Measurements from ENCODE around the gene GALNS. TPM values are rescaled to one million over a fixed set of nuclear protein-coding genes. Genes with fewer than 3 reads are reported as not detected.

Gene GALNS
- total RNA-seq, 1 donor from 2014 or later = 17.0 TPM

DNA sequence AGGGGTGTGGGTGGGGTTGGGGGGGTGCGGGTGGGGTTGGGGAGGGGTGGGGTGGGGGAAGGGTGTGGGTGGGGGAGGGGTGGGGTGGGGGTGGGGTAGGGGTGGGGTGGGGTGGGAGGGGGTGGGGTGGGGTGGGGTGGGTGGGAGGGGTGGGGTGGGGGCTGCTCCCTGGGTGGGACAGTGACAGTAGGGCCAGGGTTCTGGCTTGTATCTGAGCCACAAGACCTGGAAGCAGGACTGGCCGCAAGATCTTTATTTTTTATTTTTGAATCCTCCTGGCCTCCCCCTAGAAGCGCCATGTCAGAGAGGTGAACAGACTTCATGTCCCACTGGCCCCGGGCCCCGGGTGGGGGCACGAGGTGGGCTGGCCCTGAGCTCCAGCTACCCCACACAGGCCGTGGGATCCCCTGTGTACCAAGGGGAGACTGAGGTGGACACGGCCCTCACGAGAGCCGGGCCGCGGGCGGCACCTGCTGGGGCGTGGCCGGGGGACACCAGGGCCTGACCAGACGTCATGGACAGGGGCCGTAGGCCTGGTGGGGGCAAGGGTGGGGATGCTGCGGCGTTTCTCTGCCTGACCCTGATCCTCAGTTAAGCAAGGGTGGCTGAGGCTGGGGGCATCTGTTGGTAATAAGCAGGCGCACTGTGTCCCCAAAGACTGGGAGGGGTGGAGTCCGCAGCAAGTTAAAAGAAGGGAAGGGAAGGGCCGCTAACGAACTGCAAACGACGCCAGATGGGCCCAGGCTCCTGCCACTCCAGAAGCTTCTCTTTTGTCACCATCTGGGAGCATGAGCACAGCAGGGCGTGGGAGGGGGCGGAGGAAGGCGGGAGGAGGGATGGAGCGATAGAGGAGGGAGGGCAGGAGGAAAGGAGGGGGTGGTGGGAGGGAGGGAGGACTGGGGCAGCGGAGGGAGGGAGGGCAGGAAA lies 32.0 kb upstream of the GALNS start:
- ATAC-seq = no peak

DNA sequence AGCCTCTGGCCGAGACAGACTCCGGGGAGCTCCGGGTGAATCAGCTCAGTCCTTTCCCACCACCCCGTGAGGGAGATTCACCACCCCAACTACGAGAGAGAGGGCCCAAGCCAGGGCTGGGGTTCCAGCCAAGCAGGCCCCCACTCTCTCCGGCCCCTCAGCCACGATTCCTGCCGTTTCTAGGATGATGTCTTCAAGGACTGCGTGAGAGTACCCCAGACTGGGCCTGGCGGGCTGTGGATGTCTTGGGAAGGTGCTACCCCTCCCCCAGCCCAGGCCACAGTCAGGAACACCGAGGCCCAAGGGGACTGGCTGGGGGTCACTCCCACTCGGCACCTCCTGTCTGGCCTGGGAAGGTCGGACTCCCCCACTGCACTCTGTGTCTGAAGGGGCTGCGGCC lies 31.3 kb upstream of the GALNS start:
- ATAC-seq = no peak

DNA sequence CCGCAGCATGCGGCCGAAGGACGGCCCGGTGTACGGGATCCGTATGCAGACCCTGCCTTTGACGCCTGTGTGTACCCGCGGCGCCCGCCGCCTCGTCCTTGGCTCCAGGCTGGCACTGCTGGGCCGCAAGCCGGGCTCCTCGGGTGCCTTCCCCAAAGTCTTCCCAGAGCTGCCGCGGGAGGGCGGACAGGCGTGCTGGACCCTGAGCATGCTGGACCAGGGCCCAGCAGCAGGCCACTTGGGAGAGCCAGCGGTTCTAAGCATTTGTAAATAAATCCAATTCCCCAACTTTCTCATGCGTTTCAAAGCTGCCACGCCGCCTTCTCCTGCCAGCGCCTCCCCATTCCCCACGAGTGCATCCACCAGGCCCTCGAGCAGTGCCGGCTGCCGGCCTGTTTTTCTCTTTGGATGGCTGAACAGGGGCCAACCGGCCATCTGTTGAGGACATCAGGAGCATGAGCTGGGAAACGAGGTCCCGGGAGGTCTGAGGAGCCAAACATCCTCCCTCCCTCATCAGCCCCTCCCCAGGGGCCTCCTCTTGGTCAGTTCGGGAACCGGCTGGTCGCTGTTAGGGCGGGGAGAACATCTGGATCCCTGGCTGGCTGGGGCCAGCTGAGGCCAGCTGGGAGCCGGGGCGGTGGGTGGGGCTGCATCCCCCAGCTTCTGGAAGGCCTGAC lies 30.2 kb upstream of the GALNS start:
- ATAC-seq = no peak

DNA sequence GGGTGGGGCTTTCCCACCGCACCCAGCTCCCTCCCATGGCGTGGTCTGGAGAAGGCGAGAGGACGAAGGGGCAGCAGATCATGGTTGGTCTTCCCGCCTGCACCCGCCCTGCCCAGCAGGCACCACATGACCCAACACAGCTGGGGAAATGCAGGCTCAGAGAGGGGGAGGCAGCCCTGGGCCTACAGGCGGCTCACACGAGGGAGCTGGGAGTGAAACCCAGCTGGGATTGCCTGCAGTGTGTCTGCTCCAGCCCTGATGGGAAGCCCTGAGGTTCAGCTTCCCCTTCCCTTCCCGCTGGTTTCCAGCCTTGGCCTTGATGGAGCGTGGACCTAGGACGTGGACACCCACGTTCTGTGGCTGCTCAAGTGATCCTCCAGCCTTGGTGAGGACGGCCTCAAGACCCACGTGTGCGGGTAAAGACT lies 29.7 kb upstream of the GALNS start:
- ATAC-seq = no peak

DNA sequence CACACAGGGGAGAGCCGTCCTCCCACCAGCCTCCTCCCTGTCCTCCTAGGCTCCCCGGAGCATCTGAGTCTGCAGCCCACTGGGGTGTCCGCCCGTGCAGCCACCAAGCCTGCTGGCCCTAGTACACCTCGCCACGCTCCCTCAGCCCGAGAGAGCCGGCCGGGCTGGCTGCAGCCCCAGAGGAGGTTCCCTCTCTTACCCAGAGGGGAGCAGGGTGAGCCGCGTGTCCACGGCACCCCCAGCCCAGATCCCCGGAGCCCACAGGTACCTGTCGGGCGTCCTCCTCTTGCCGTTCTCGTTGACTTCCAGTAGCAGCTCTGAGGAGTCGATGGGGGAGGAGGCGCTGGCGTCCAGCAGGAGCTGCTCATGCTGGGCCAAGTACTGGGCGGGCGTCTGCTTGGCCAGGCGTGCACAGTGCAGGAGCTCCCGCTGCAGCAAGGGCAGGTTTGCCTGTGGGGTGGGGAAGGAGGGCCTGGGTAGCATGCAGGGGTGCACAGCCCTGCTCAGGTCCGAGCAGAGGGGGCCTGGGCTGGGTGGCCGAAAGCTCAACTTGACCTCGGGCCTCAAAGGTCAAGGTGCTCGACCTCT lies 29.0 kb upstream of the GALNS start:
- ATAC-seq = no peak

DNA sequence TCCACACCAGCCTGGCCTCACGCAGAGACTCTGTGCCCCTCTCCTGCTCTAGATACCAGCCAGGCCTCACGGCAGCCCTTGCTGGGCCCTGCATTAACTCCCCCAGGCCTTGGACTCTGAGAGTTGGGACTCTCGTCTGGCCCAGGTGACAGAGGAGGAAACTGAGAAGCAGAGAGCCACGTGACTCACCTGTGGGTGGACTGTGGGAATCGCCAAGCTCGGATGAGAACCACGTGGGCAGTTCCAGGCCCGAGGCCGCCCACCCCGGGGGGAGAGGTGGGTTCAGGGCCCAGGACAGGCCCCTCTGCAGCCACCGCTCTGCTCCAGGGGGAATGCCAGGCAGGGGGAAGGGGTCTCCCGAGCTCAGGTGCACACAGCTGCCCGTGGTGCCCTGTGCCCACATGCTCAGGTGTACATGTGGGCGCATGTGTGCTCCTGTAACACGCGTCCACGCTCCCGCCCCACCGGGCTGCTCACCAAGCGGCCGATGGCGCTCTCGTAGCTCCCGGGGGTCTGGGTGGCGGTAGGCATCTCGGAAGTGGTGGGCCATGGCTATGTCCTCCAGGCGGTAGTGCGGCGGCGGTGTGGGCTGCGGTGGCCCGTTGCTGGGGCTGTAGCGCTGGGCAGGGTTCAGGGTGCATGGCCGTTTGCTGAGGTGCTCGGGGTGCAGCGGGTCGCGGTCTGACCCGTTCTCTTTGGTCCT lies 28.0 kb upstream of the GALNS start:
- ATAC-seq = no peak

DNA sequence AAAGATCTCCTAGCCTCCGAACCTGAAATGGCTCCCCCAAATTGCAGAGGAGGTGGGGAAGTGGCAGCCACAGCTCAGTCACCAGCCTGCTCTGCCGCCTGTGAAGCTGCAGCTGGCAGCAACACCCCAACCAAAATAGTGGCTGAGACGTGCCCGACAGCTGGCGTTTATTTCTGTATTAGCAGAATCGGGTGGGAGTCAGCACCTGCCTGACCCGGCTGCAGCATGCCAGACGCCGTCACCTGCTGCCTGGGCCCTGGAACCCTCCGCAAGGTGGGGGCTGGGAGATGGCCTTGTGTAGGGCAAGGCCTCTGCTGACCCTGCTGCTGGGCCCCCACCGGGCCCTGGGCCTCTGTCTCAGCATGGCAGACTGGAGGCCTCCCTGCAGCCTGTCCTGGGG lies 27.2 kb upstream of the GALNS start:
- no peak for ATAC-seq

DNA sequence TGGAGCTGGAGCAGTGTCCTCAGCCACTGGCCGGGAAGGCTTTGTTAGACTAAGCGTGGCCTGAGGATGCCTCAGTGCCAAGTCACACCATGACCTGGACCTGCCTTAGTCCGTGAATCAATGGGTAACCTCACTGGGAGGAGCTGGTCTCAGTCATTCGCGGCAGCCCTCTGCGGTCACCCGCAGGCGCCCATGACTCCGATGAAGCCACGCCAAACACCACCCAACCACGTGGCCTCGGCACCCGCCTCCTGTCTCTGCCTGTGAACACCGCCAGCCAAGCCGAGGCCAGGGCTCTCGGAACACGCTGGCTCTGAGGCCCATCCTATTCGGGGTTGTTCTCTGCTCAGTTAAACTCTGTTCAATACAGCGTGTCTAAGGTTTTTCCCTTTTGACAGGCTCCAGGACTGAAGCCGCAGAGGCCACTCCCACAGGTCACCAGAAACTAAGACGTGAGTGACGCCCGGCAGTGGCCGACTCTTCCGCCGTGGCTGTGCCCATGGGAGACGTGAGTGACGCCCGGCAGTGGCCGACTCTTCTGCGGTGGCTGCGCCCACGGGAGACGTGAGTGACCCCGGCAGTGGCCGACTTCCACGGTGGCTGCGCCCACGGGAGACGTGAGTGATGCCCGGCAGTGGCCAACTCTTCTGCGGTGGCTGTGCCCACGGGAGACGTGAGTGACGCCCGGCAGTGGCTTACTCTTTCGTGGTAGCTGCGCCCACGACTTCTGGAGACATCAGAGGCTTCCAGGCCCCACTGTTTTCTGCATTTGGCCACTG lies 26.6 kb upstream of the GALNS start:
- ATAC-seq = no peak

DNA sequence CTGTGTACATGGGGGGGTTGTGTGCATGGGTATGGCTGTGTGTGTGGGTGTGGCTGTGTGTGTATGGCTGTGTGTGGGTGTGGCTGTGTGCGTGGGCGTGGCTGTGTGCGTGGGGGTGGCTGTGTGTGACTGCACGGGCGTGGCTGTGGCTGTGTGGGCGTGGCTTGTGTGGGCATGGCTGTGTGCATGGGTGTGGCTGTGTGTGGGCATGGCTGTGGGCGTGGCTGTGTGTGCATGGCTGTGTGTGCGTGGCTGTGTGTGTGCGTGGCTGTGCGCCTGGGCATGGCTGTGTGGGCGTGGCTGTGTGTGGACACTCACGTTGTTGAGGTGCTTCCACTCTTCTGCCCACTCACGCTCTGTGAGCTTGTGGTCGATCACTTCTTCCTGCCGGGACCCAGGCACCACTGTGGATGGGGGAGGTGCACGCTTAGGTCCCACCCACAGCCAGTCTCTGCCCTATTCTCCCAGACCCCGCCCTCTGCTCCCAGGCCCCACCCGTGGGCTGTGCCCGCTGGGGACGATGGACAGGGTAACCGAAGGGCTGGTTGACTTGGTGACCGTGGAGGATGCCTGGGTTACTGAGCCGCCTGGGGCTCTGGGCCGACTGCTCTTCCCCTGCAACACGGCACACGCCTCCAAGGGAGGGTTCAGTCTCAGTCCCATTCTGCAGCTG lies 25.7 kb upstream of the GALNS start:
- ATAC-seq = peak; percentile 78

DNA sequence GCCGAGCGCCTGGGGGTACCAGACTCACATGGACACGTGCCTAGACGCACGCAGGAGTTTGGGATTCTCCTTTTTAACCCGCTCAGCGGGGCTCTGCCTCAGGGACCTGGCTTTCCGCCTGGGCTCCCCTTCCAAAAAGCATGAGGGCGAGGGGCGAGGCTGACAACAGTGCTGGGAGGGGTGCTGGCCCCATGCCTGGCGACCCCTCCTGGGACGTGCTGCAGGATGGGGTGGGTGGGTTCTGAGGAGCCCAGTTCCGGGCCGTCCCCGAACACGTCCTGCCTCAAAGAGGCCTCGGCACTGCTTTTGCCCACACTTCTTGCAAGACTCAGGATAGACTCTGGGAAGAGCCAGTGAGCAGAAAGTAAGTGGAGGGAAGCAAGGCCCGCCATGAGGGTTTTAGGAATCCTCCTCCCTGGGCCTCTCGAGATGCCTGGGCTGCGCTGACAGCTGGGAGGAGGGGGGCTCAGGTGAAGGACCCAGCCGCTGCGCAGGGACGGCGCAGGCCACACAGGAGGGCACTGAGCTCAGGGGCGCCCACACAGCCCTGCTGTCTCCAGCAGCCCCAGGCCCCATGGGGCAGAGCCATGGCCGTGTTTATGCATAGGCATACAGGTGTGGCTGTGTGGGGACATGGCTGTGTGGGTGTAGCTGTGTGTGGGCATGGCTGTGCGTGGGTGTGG lies 25.1 kb upstream of the GALNS start:
- ATAC-seq = no peak

DNA sequence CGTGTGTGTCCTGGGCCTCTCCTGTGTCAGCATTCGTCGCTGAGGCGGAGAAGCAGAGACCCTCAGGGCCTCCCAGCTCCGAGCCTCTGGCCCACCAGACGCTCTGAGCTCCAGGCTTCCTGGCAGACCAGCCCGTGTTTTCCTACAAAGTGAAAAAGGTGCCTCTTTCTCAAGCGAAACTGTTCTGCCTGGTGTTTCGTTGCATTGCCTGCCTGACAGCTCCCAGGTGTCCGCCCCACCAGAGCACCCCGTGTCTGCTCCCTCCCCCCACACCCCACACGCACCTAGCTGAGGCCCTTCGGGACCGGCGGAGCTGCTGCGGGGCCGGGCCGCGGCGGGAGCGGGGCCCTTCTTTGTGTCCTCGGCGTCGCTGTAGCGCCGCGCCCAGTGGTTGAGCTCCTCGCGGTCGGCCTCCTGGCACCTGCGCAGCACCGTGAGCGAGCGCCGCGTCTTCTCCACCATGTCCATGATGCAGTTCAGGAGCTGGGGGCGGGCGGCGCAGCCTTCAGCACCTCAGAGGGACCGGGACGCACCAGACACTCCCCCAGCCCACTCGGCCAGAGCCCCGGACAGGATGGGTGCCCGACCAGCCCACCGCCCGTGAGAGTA lies 24.4 kb upstream of the GALNS start:
- ATAC-seq = peak; percentile 31

DNA sequence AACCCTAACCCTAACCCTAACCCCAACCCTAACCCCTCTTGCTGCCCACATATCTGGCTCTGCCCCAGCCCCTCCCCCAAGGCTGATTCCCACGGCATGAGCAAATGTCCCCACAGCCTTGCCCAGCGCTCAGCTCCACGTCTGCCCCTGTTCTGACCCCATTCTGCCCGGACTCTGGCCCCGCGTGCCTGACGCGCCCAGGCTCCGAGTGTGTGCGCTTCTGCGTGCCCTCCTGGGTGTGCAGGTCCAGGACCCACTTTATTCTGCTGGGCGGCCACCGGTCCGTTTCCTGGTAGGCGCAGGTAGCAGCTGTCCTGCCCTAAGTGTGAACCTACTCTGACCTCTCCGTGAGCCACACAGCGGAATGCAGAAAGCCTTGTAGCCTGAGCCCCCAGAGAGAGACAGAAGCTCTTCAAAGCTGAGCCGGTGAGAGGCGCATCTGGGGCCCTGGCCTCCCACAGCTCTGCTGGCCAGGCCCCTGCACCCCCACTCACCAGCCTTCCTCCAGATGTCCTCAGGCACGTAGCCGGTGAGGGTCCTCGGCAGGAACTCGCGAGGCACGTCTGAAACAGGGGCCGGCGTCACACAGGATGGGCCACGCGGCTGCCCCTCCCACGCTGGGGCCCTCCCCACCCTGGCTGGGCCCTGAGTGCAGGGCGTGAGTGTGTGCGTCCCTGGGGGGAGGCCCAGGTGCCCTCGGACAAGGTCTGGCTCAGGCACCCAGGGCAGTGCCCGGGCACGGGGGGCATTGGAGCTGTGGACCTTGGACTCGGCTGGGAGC lies 23.7 kb upstream of the GALNS start:
- no peak for ATAC-seq

DNA sequence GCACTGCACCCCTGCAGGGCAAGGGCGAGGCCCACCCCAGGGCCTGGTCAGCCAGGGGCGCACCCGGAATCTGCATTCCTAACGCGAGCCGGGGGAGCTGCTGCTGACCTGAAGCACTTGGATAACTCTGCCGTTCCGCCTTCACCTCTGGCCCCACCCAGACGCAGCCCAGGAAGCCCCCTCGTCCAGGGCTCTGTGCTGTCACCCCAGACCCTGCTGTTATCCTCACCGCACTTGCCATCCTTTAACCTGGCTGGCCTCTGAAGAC lies 23.0 kb upstream of the GALNS start:
- no peak for ATAC-seq

DNA sequence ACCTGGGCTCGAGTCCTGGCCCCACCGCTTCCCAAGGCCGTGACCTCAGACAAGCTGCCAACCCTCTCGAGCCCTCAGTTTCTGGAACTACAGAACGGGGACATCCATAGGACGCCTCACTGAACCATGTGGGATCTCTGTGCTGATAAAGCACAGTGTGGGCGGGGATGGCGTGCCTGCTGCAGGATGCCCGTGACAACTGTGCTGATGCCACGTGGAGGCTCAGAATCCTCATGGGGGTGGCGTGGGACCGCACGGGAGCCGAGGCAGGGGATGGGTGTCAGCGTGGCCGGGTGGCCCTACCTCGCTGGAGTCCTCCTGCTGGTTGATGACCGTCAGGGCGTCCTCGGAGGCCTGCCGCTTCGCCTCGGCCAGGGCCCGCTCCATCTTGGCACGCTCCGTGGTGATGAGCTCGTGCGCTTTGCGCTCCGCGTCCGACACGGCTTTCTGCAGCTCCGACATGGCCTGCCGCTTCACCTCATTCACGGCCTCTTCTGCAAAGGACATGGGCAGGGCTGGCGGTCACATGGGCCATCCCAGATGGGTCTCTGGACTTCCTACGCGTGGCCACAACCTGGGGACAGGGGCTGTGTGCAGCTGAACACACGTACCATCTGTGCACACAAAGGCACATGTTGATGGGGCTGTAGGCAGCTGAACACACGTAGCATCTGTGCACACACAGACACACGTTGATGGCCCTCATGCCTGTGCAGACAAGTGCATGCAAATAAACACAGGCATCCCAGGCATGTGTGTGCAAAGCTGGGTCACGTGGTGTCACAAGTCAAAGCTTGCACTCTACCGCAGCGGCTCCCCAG lies 22.4 kb upstream of the GALNS start:
- peak; percentile 41 for ATAC-seq

DNA sequence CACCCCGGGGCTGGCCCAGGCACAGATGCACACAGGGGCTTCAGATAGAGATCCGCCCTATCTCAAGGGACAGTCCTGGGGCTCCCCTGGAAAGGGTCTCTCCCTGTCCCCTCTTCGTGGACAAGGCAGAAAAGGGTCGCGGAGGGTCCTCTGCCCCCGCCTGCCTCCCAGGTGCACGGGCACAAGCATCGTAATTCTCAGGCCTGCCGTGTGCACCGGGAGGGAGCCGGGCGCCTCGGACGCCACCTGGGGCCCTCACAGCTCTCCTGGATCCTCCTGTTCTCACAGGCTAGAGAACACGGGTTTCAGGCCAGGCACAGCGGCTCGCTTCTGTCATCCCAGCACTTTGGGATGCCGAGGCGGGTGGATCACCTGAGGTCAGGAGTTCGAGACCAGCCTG lies 21.6 kb upstream of the GALNS start:
- ATAC-seq = no peak

DNA sequence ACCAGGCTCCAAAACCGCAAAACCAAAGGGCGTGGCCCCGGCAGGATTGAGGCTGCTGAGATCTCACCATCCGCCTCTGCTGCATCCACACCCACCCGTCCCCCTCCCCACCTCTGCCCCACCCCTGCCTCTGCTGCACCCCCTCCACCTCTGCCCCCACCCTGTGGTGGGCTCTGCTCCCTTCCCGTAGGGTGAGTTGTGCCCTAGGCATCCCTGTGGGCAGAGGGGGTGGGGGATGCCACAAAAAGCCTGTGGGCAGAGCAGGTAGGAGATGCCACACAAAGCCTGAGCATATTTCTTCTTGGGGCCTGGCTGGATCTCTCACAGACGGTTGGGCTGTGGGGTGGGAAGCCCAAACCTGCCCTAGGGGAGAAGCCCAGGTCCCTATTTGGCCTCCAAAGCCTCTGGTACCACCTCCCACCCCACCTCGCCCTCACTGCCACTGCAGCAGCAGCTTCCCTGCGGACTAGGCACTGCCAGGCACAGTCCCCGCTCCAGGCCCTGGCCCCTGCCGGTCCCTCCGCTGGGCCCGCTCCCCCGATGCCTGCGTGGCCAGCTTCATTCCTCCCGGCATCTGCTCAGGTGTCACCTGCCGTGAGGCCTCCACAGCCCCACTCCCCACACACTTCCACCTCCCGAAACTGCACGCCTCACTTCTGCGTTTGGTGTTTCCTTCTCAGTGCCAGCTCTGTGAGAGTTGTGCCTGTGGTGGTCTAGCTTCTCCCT lies 21.0 kb upstream of the GALNS start:
- ATAC-seq = no peak

DNA sequence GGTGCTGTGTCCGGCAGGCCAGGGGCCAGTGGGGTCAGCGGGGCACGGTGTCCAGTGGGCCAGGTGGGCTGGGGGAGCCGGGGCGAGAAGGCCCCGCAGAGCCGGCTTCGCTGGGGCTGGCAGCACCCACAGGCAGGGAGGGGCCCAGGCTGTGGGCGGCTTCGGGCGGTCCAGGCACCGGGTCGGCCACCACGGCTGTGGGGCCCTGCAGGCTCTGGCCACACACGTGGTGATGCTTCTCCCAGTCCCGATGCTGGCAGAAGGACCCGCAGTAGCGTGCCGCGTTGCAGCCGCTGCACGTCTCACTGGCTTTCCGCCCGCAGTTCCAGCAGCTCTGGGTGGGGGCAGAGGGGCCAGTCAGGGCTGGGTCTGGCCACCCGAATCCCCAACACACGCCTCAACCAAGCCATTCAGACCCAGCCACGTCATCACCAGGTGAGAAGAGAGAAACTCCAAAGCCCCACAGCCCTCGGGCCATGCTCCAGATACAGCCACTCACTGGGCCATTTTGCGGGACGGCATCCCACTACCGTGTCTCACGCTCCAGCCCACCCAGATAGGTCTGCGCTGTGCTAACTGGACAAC lies 20.3 kb upstream of the GALNS start:
- no peak for ATAC-seq

DNA sequence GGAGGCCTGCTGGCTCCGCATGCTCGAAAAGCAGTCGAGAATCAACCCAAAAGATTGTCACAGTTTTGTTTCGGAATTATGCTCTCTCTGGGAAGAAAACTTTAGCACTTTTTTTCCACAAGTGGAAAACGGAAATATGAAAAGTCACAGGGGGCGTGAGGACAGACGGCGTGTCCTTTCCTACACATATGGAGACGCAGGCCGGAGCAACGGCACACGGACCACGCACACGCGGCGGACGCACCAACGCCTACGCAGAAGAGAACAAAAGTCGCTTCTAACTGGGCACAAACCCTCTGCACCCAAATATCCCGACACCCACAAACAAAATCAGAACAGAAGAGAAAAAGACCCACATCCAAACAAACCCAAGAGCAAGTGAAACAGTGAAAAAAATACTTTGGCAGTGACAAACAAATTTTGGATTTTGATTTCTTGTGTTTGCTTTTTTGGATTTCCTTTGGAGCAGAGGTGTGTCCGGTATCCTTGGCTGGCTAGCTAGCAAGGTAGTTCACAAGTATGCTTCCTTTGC lies 19.0 kb upstream of the GALNS start:
- no peak for ATAC-seq

Measured in esophagus mucosa (tissue), 1 donor.